Fibroblast of skin of right biceps (primary cell): ENCODE measurements around the gene SPPL2C.
"Not testable (repeated sequence)": the region's sequence is repeated elsewhere in the genome, so short reads cannot be mapped to it uniquely, and the experiment has no call there.

ENCODE experiments used
- DNase-seq: peaks from one replicate; pipeline ENCODE4 v3.0.0-alpha.2; 2013

The SPPL2C gene

DNA sequence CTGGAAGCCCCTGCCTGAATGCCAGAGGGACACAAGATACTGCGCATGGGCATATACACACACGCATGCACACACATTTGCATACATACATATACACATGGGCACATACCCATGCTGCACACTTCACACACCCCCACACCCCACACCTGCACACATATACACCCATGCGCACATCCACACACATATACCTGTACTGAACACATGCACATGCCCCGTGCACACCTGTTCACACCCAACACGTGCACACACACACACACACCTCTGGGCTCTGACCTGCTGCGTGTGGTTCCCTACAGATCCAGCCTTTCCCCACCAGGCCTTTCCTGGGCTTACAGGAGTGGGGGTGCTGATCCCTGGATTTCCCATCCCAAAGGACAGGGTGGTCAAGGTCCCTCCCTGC, 6.3 kb downstream of the SPPL2C start:
- no peak for DNase-seq

- DNase-seq = no peak
Measured at GRCh38 chr17:45851464-45851863, 6.8 kb downstream of the SPPL2C start.

DNA sequence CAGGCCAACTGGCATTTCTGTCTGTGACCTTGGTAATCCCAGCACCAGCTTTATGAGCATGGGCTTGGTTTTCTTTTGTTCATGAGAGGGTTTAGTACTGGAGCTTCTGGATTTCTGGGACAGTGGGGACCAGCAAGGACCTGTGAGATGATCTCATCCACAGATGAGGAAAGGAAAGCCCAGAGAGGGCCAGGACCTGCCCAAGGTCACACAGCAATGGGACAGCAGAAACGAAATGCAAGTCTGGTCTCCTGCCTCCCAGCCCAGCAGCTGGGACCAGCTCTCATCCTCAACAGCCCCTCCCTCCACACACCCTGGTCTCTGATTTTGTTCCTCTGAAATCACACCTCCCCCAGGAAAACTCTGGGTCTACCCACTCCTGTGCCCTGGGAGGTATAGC, 7.2 kb downstream of the SPPL2C start:
- DNase-seq = no peak

DNA sequence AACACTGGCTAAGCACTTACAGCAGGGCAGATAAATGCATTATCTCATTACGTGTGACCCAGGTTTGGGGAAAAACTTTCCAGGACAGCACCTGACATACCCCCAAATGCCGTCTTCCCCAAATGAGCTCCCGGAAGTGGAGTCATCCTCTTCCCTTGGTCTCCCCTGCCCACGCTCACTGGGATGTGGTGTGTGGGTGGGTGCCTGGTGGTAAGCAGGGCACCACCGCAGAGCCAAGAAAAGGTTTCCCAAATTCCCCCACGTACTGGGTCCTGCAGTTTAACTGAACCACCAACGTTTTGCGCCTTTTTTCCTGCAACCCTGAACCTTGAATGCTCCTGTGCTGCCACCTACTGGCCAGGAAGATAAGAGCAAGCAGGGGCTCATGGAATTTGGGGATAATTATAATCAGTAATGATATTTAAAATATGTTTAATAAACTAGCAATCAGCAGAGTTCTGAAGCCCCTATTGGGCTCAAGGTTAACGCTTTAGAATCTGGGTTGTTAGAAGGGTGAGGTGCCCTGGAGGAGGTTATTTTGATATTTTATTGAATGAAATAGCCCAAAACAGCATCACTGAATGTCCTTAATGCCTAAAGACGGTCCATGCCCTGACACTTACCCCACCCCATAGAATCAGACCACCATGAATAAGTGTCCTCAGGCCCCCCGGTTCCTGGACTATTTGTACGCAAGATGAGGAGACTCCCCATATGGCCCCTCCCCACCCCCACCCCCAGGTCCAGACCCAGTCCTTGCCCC, 8.0 kb downstream of the SPPL2C start:
- peak; percentile 44 for DNase-seq

- DNase-seq = no peak
Measured at GRCh38 chr17:45854209-45854608, 9.5 kb downstream of the SPPL2C start.

DNA sequence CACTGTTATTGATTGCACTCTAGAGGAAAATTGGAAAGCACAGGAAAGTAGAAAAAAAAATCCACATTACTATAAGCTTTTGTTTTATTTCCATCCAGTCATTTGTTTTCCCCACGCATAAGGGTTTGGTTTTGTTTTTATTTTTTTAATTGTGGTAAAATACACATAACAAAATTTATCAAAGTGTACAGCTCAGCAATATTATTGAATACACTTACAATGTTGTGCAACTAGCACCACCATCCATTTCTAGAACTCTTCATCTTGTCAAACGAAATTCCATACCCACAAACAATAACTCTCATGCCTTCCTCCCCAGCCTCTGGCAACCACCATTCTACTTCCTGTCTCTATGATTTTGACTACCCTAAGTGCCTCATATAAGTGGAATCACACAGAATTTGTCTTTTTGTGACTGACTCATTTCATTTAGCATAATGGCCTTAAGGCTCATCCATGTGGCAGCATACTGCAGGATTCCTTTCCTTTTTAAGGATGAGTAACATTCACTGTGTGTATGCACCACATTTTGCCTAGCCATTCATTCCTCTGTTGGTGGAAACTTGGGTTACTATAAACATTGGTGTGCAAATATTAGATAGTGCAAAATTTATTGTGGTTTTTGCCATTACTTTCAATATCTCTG, 11.1 kb downstream of the SPPL2C start:
- DNase-seq = no peak

GRCh38 chr17:45857977-45858708, 13.5 kb downstream of the SPPL2C start:
- DNase-seq = peak; percentile 31

GRCh38 chr17:45861165-45861564, 16.5 kb downstream of the SPPL2C start:
- DNase-seq = no peak

DNA sequence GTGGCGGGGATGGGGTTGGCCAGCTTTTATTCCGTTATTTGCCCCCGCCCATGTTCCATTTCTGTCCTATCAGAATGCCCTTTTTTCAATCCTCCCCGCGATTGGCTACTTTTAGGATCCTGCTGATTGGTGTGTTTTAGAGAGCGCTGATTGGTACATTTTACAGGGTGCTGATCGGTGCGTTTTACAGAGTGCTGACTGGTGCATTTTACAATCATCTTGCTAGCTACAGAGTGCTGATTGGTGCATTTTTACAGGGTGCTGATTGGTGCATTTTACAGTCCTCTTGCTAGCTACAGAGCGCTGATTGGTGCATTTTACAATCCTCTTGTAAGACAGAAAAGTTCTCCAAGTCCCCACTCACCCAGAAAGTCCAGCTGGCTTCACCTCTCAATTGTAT, 17.4 kb downstream of the SPPL2C start:
- DNase-seq = not testable (repeated sequence)

- no peak for DNase-seq
Measured at GRCh38 chr17:45863857-45864654, 19.4 kb downstream of the SPPL2C start.

- DNase-seq = no peak
Measured at GRCh38 chr17:45867171-45867570, 22.5 kb downstream of the SPPL2C start.

- DNase-seq = no peak
Measured at GRCh38 chr17:45867702-45868101, 23.0 kb downstream of the SPPL2C start.

GRCh38 chr17:45868276-45868675, 23.6 kb downstream of the SPPL2C start:
- DNase-seq = no peak

GRCh38 chr17:45869676-45870341, 25.1 kb downstream of the SPPL2C start:
- no peak for DNase-seq

DNA sequence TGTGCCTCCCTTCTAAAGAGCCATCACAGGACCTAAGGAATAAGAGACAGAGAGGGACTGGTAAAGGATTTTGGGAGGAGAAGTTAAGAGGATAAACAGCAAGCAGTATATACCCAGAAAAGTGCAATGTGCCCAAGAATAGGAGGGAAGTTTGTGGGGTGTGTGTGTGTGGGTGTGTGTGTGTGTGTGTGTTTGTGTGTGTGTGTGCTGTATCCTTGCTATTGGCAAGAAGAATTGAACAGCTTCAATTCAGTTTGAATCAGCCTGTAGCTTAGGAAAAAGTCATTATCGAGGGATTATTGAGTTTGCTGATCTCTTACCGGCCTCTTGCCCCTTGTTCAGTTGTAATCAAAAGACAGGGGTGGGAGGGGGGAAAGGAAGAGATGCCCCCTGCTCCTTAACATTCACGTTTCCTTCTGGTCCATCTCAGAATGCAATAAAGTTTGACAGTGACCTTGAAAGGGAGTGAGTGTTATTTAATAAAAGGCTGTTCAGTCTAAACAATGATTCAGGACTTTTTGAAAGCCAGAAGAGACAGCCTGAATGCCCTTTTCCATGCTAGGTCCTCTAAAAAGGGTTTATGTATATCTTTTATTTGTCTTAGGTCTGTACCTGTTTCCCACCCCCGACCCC, 25.8 kb downstream of the SPPL2C start:
- DNase-seq = no peak

GRCh38 chr17:45871718-45872117, 27.0 kb downstream of the SPPL2C start:
- no peak for DNase-seq

DNA sequence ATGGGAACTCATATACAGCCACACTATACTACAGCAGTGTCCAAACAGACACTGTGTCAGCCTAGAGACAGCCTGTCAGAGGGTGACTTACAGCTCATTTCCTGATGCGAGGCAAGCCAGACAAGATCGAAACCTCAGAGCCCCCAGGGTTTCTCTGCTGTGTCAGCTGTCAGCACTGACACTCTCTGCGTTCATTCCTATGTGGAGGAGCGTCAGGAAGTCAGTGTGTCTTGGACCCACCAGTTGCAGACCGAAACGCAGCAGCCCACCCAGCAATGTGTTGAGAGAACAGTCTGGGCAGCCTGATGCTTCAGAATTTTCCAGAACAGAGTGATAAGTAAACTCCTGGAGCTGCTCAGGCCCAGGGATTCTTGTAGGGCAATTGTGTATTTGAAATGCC, 29.0 kb downstream of the SPPL2C start:
- DNase-seq = no peak

GRCh38 chr17:45874151-45874550, 29.5 kb downstream of the SPPL2C start:
- DNase-seq = no peak

DNA sequence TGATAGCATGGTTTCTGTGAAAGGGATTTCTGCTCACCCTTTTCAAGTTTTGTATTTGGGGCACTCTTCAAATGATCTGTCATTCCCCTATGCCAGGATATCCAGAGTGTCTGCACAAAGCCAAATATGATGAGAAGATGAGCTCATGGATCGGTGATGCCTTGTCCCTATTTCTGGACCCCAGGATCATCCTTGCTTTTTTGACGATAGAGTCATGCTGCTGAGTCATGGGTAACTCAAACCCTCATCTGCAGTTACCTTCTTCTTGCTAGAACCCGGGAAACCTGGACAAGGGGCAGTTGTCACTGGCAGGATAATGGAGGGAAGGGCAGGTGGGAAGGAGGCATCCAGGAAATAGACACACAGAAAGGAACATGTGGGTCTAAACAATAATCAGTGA, 31.9 kb downstream of the SPPL2C start:
- DNase-seq = no peak

DNA sequence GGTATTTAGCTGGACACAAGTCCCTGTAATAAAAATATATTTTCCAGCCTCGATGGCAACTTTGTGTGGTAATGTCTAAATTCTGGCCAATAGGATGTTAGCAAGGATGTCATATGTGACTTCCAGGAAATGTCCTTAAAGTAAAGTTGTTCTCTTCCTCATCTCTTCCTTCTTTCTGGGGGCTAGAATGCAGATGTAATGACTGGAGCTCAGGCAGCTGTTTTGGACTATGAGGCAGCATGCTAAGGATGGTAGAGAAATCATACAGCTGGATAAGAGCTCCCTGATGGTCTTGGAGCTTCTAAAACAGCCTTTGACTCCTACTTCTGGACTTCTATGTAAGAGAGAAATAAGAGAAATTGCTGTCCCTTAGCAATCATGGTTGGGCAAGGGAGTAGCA, 32.8 kb downstream of the SPPL2C start:
- no peak for DNase-seq

- DNase-seq = no peak
Measured at GRCh38 chr17:45883063-45883462, 38.4 kb downstream of the SPPL2C start.

GRCh38 chr17:45886852-45887251, 42.2 kb downstream of the SPPL2C start:
- DNase-seq = no peak
